AG09319 (cell line): Measurements from ENCODE around the gene CCDC87.
"Not testable (repeated sequence)": the region's sequence is repeated elsewhere in the genome, so short reads cannot be mapped to it uniquely, and the experiment has no call there.

Source experiments
- DNase-seq: peaks from one replicate; pipeline ENCODE4 v3.0.0-alpha.2; 2010; ENCODE audit warnings: low read depth; ENCODE audit errors: extremely low read depth
- CTCF ChIP-seq: IDR thresholded peaks from 2 replicates; pipeline ENCODE4 v1.5.1; 2011; ENCODE audit warnings: low read depth, mild to moderate bottlenecking, inconsistent platforms, low read length, moderate library complexity

CCDC87 gene

GRCh38 chr11:66592457-66593302 is at the start of gene CCDC87, which contains the start of gene CCS:
Gene CCDC87 (minus strand): TSS chr11:66593063. CDS start chr11:66593015, 48 bp downstream.
Gene CCS (plus strand): TSS chr11:66593185. CDS start chr11:66593262, 77 bp downstream.
- TF ChIP-seq CTCF = peak; percentile 67
- DNase-seq = peak; percentile 87

GRCh38 chr11:66641834-66642233 is 49.0 kb upstream of the CCDC87 start:
- TF ChIP-seq CTCF = no peak
- no peak for DNase-seq

- DNase-seq = not testable (repeated sequence)
Measured at GRCh38 chr11:66639814-66640340, 47.0 kb upstream of the CCDC87 start.

GRCh38 chr11:66639066-66639813 is 46.4 kb upstream of the CCDC87 start:
- DNase-seq = no peak
- no peak; the same call in 1 of the 2 replicates for TF ChIP-seq CTCF

- peak; percentile 8; the same call in 1 of the 2 replicates for TF ChIP-seq CTCF
Measured at GRCh38 chr11:66638177-66639065, 45.6 kb upstream of the CCDC87 start, which contains the start of gene RBM4. Gene RBM4 (plus strand): TSS chr11:66638703. CDS start chr11:66639712, 1,009 bp downstream.

GRCh38 chr11:66637557-66638176 is 44.8 kb upstream of the CCDC87 start:
- no peak for TF ChIP-seq CTCF
- DNase-seq = no peak

More at GRCh38 chr11:66638177-66639065, 45.6 kb upstream of the CCDC87 start, which contains the start of gene RBM4:
- peak; percentile 100 for DNase-seq
